Hepatocyte (in vitro differentiated cells): Measurements from ENCODE around the gene RPGRIP1L. TPM values are rescaled to one million over a fixed set of nuclear protein-coding genes. Genes with fewer than 3 reads are reported as not detected.

ENCODE experiments used
- DNase-seq: peaks from one replicate; pipeline ENCODE4 v3.0.0-alpha.2; 2016; ENCODE audit warnings: low spot score
- H2AFZ ChIP-seq: fragments of 200-600 bp; sonication (generic); 2 replicates; pipeline ENCODE4 v1.6.0; 2016; ENCODE audit warnings: antibody characterized with exemption, mild to moderate bottlenecking
- H3K27ac ChIP-seq: fragments of 200-600 bp; sonication (generic); 2 replicates; pipeline ENCODE4 v1.5.1; 2016; ENCODE audit warnings: mild to moderate bottlenecking
- H3K27me3 ChIP-seq: fragments of 200-600 bp; sonication (generic); 2 replicates; pipeline ENCODE4 v1.6.1; 2016
- H3K36me3 ChIP-seq: fragments of 200-600 bp; sonication (generic); replicated peaks from 2 replicates; pipeline ENCODE4 v1.5.1; 2016; ENCODE audit warnings: low read depth; ENCODE audit not compliant: insufficient read depth
- H3K4me1 ChIP-seq: fragments of 200-600 bp; sonication (generic); 2 replicates; pipeline ENCODE4 v1.5.1; 2016; ENCODE audit warnings: mild to moderate bottlenecking, moderate library complexity; ENCODE audit not compliant: insufficient read depth
- H3K4me2 ChIP-seq: fragments of 200-600 bp; sonication (generic); 2 replicates; pipeline ENCODE4 v1.6.0; 2016
- H3K4me3 ChIP-seq: fragments of 200-600 bp; sonication (generic); 2 replicates; pipeline ENCODE4 v1.5.1; 2016; ENCODE audit warnings: mild to moderate bottlenecking
- H3K79me2 ChIP-seq: fragments of 200-600 bp; sonication (generic); 2 replicates; pipeline ENCODE4 v1.6.0; 2017; ENCODE audit warnings: mild to moderate bottlenecking
- H3K9me2 ChIP-seq: fragments of 200-600 bp; sonication (generic); replicated peaks from 2 replicates; pipeline ENCODE4 v1.6.0; 2017; ENCODE audit warnings: mild to moderate bottlenecking; ENCODE audit not compliant: insufficient read depth
- H3K9me3 ChIP-seq: fragments of 200-600 bp; sonication (generic); 2 replicates; pipeline ENCODE4 v1.5.1; 2016; ENCODE audit warnings: low read depth, mild to moderate bottlenecking
- H4K20me1 ChIP-seq: fragments of 200-600 bp; sonication (generic); 2 replicates; pipeline ENCODE4 v1.6.0; 2016; ENCODE audit warnings: mild to moderate bottlenecking; ENCODE audit not compliant: insufficient read depth, poor library complexity, severe bottlenecking
- CTCF ChIP-seq: fragments of 200-600 bp; sonication (generic); IDR thresholded peaks from 2 replicates; pipeline ENCODE4 v1.5.1; 2016; ENCODE audit warnings: antibody characterized with exemption, mild to moderate bottlenecking; ENCODE audit not compliant: poor library complexity
- EZH2 ChIP-seq: fragments of 200-600 bp; sonication (generic); IDR thresholded peaks from 2 replicates; pipeline ENCODE4 v1.6.1; 2016; ENCODE audit warnings: antibody characterized with exemption, mild to moderate bottlenecking, borderline replicate concordance
- EZH2phosphoT487 ChIP-seq: fragments of 200-600 bp; sonication (generic); IDR thresholded peaks from one replicate; pipeline ENCODE4 v1.6.1; 2018; ENCODE audit warnings: antibody characterized with exemption, mild to moderate bottlenecking, low read depth, moderate library complexity; ENCODE audit not compliant: unreplicated experiment, severe bottlenecking
- WGBS: methylation state at CpG from one replicate; pipeline ENCODE4 v1.1.6; 2016; ENCODE audit warnings: low lambda C conversion rate; ENCODE audit errors: missing lambda C conversion rate; 5-methylcytosine and 5-hydroxymethylcytosine counted together
- polyA plus RNA-seq: library from polyadenylated mRNA; unstranded; fragments of >200 nt; fragmentation: Nextera tagmentation; extraction: Ambion mirVana; gene quantifications from 2 replicates; pipeline ENCODE4 v1.2.1, GENCODE V29; 2016
- total RNA-seq: library from RNA; depleted of rRNA; stranded (reverse); fragments of >200 nt; gene quantifications from 2 replicates; pipeline ENCODE4 v1.2.3, GENCODE V29; 2014

Gene RPGRIP1L
- total and polyA plus RNA-seq, 2 experiments from 2014 or later = 5.8 to 9.5 TPM

GRCh38 chr16:53609536-53609935, 94.1 kb downstream of the RPGRIP1L start:
- H3K27me3 ChIP-seq = no peaks in the 10 kb centered on the region
- H3K4me3 ChIP-seq = no peak overlapping the region
- H2AFZ ChIP-seq = no peak overlapping the region
- H3K9me3 ChIP-seq = no peaks in the 10 kb centered on the region
- H3K79me2 ChIP-seq = no peaks in the 10 kb centered on the region
- no peak overlapping the region for H3K4me2 ChIP-seq
- no peaks in the 10 kb centered on the region for H3K4me1 ChIP-seq
- no peak for TF ChIP-seq EZH2
- TF ChIP-seq EZH2phosphoT487 = no peak
- TF ChIP-seq CTCF = no peak
- WGBS = 84% methylated on average over 4 of the region's 4 CpGs
- DNase-seq = no peak
- no peaks in the 10 kb centered on the region for H3K9me2 ChIP-seq
- H3K36me3 ChIP-seq = no peaks in the 10 kb centered on the region
- H4K20me1 ChIP-seq = no peaks in the 10 kb centered on the region
- no peak overlapping the region for H3K27ac ChIP-seq

GRCh38 chr16:53608094-53608493, 95.6 kb downstream of the RPGRIP1L start:
- H3K4me2 ChIP-seq = no peak overlapping the region
- TF ChIP-seq EZH2phosphoT487 = no peak
- no peak for TF ChIP-seq EZH2
- TF ChIP-seq CTCF = no peak
- H2AFZ ChIP-seq = no peak overlapping the region
- H3K4me3 ChIP-seq = no peak overlapping the region
- H3K9me2 ChIP-seq = no peaks in the 10 kb centered on the region
- WGBS = 97% methylated on average over 2 of the region's 2 CpGs
- no peaks in the 10 kb centered on the region for H3K36me3 ChIP-seq
- H3K79me2 ChIP-seq = no peaks in the 10 kb centered on the region
- H3K9me3 ChIP-seq = no peaks in the 10 kb centered on the region
- no peaks in the 10 kb centered on the region for H4K20me1 ChIP-seq
- no peak for DNase-seq
- no peaks in the 10 kb centered on the region for H3K4me1 ChIP-seq
- no peaks in the 10 kb centered on the region for H3K27me3 ChIP-seq
- no peak overlapping the region for H3K27ac ChIP-seq

GRCh38 chr16:53605831-53606400, 97.7 kb downstream of the RPGRIP1L start:
- H3K9me2 ChIP-seq = no peaks in the 10 kb centered on the region
- DNase-seq = no peak
- H4K20me1 ChIP-seq = no peaks in the 10 kb centered on the region
- H3K4me2 ChIP-seq = no peak overlapping the region
- no peak overlapping the region for H3K4me3 ChIP-seq
- H3K9me3 ChIP-seq = no peaks in the 10 kb centered on the region
- no peaks in the 10 kb centered on the region for H3K36me3 ChIP-seq
- no peaks in the 10 kb centered on the region for H3K4me1 ChIP-seq
- H3K27me3 ChIP-seq = no peaks in the 10 kb centered on the region
- 73% methylated on average over 2 of the region's 2 CpGs for WGBS
- H3K27ac ChIP-seq = no peak overlapping the region
- TF ChIP-seq CTCF (no peak), EZH2 (no peak), EZH2phosphoT487 (no peak)
- no peak overlapping the region for H2AFZ ChIP-seq
- H3K79me2 ChIP-seq = no peaks in the 10 kb centered on the region

- WGBS = 94% methylated on average over 10 of the region's 10 CpGs
Measured at GRCh38 chr16:53605356-53605755, 98.3 kb downstream of the RPGRIP1L start.

More at GRCh38 chr16:53605356-53605755, 98.3 kb downstream of the RPGRIP1L start:
- H4K20me1 ChIP-seq = no peaks in the 10 kb centered on the region
- no peak overlapping the region for H3K4me3 ChIP-seq
- no peaks in the 10 kb centered on the region for H3K9me3 ChIP-seq
- H3K36me3 ChIP-seq = no peaks in the 10 kb centered on the region
- H3K27me3 ChIP-seq = no peaks in the 10 kb centered on the region
- H3K9me2 ChIP-seq = no peaks in the 10 kb centered on the region
- no peaks in the 10 kb centered on the region for H3K79me2 ChIP-seq
- no peaks in the 10 kb centered on the region for H3K4me1 ChIP-seq
- TF ChIP-seq EZH2 = no peak
- no peak for TF ChIP-seq CTCF
- TF ChIP-seq EZH2phosphoT487 = no peak
- no peak overlapping the region for H3K4me2 ChIP-seq
- no peak overlapping the region for H3K27ac ChIP-seq
- DNase-seq = no peak
- no peak overlapping the region for H2AFZ ChIP-seq
